ENCODE data around the gene PKD2.
"Not testable (repeated sequence)": the region's sequence is repeated elsewhere in the genome, so short reads cannot be mapped to it uniquely, and the experiment has no call there.

Gene PKD2

GRCh38 chr4:88078579-88078978, 71.1 kb downstream of the PKD2 start:
- DNase-seq: no peak

- no peak for DNase-seq
Observed at GRCh38 chr4:88080626-88081025, 73.2 kb downstream of the PKD2 start.

GRCh38 chr4:88087004-88087403, 79.6 kb downstream of the PKD2 start:
- no peak for DNase-seq

GRCh38 chr4:88090898-88091297, 83.5 kb downstream of the PKD2 start:
- no peak for DNase-seq

- no peak for DNase-seq
Observed at GRCh38 chr4:88091378-88091777, 83.9 kb downstream of the PKD2 start.

GRCh38 chr4:88093874-88094273, 86.4 kb downstream of the PKD2 start:
- no peak for DNase-seq

- no peak for DNase-seq
Observed at GRCh38 chr4:88097301-88097700, 89.9 kb downstream of the PKD2 start.

GRCh38 chr4:88097781-88098180, 90.3 kb downstream of the PKD2 start:
- DNase-seq: no peak

- DNase-seq: no peak
Observed at GRCh38 chr4:88098993-88099752, 91.7 kb downstream of the PKD2 start.

GRCh38 chr4:88101165-88101564, 93.7 kb downstream of the PKD2 start:
- no peak for DNase-seq

- no peak for DNase-seq
Observed at GRCh38 chr4:88102026-88102425, 94.6 kb downstream of the PKD2 start.

- DNase-seq: no peak
Observed at GRCh38 chr4:88104902-88105610, 97.6 kb downstream of the PKD2 start.

GRCh38 chr4:88106205-88106604, 98.8 kb downstream of the PKD2 start:
- DNase-seq: no peak

GRCh38 chr4:88107406-88108107, 100.1 kb downstream of the PKD2 start:
- no peak for DNase-seq

- DNase-seq: not testable (repeated sequence)
Observed at GRCh38 chr4:88108108-88108465, 100.7 kb downstream of the PKD2 start.

GRCh38 chr4:88108747-88109122, 101.3 kb downstream of the PKD2 start:
- no peak for DNase-seq

- DNase-seq: no peak
Observed at GRCh38 chr4:88109123-88109881, 101.9 kb downstream of the PKD2 start.

GRCh38 chr4:88110826-88111225, 103.4 kb downstream of the PKD2 start:
- no peak for DNase-seq

- DNase-seq: no peak
Observed at GRCh38 chr4:88112856-88113255, 105.4 kb downstream of the PKD2 start.

GRCh38 chr4:88115587-88115986, 108.2 kb downstream of the PKD2 start:
- no peak for DNase-seq

- no peak for DNase-seq
Observed at GRCh38 chr4:88119943-88120342, 112.5 kb downstream of the PKD2 start.

- not testable (repeated sequence) for DNase-seq
Observed at GRCh38 chr4:88122260-88122659, 114.8 kb downstream of the PKD2 start.

Data from NCI-H2107 (cell line).